RWPE1 (cell line): ENCODE results near the gene TUBGCP6.
A peak's percentile ranks its signal among the peaks of the same experiment; 100 is the strongest.

ENCODE experiments used
- CTCF ChIA-PET: fragments of 350-600 bp; sonication (Branson Sonifier 250); formaldehyde crosslinking; extraction: SDS; loops from one replicate; lab custom pipeline; 2021; lab: Yijun Ruan, JAX
- POLR2A ChIA-PET: fragments of 400-600 bp; formaldehyde crosslinking; extraction: SDS; loops from one replicate; lab custom pipeline; 2020; ENCODE audit warnings: antibody characterized with exemption; ENCODE audit not compliant: low non-redundant PET; lab: Yijun Ruan, JAX
- DNase-seq: peaks from one replicate; pipeline ENCODE4 v3.0.0; 2012; ENCODE audit warnings: low spot score
- H3K27ac ChIP-seq: fragments of 450-650 bp; 2 replicates; pipeline ENCODE4 v1.5.1; 2017
- TF ChIP-seq, protein P1 (sequence below): fragments of 450-650 bp; conservative IDR thresholded peaks from 2 replicates; pipeline ENCODE4 v1.5.1; 2017; ENCODE audit warnings: low read depth, mild to moderate bottlenecking

Gene TUBGCP6

DNA sequence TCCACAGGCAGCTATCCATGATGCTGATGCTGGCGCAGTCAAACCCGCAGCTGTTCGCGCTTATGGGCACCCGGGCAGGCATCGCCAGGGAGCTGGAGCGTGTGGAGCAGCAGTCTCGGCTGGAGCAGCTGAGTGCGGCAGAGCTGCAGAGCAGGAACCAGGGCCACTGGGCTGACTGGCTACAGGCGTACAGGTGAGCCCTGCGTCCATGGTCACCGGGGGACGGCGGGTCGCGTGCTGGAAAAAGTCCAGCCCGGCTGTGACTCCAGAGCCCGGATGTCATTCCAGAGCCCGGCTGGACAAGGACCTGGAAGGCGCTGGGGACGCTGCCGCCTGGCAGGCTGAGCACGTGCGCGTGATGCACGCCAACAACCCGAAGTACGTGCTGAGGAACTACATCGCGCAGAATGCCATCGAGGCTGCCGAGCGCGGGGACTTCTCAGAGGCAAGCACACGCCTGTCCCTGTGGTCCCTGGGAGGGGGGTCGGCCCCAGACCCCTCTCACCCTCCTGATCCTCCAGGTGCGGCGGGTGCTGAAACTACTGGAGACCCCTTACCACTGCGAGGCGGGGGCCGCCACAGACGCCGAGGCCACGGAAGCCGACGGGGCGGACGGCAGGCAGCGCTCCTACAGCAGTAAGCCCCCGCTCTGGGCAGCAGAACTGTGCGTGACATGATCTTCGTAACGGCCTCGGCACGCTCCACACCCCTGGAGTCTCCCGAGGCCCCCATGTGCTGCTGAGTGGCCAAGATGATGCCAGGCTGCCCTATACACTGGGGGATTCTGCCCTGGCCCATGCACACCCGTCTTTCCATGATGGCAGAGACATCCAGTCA is 27.9 kb downstream of the TUBGCP6 start:
- no peak for DNase-seq
- H3K27ac ChIP-seq, result peak overlapping the region; percentile 69
- TF ChIP-seq, protein P1, sequence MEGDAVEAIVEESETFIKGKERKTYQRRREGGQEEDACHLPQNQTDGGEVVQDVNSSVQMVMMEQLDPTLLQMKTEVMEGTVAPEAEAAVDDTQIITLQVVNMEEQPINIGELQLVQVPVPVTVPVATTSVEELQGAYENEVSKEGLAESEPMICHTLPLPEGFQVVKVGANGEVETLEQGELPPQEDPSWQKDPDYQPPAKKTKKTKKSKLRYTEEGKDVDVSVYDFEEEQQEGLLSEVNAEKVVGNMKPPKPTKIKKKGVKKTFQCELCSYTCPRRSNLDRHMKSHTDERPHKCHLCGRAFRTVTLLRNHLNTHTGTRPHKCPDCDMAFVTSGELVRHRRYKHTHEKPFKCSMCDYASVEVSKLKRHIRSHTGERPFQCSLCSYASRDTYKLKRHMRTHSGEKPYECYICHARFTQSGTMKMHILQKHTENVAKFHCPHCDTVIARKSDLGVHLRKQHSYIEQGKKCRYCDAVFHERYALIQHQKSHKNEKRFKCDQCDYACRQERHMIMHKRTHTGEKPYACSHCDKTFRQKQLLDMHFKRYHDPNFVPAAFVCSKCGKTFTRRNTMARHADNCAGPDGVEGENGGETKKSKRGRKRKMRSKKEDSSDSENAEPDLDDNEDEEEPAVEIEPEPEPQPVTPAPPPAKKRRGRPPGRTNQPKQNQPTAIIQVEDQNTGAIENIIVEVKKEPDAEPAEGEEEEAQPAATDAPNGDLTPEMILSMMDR, result no peak
- CTCF ChIA-PET, result no interaction called here
- POLR2A ChIA-PET, result no interaction called here

DNA sequence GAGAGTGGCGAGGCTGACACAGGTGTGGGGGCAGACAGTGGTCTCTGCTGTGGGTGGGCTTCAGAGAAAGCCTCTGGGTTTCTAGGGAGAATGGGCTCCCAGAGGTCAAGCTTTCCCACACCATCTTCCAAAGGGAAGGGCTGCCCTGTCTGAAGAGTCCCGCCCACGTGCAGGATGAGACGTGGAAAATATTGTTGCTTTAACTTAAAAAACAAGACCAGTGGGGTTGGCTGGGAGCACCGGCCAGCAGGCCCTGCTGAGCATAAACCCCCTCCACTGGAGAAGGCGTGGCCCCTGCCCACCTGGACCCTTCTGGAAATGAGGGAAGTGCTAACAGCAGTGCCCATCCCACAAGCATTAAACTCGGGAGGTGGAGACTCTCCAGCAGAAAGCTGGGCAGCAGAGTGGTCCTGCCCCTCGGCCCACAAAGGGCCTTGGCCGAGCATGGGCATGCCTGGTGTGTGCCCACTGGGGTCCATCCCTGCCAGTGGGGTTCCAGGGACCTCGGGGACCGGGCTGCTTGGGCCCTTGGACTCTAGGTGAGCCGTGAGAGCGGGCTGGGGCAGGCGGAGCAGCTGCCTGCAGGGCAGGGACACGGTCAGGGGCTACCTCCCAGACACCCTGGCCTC is 28.7 kb downstream of the TUBGCP6 start:
- ChIA-PET CTCF (no interaction called here), POLR2A (no interaction called here)
- H3K27ac ChIP-seq, result peak overlapping the region; percentile 52
- DNase-seq, result no peak
- TF ChIP-seq, protein P1, result no peak

DNA sequence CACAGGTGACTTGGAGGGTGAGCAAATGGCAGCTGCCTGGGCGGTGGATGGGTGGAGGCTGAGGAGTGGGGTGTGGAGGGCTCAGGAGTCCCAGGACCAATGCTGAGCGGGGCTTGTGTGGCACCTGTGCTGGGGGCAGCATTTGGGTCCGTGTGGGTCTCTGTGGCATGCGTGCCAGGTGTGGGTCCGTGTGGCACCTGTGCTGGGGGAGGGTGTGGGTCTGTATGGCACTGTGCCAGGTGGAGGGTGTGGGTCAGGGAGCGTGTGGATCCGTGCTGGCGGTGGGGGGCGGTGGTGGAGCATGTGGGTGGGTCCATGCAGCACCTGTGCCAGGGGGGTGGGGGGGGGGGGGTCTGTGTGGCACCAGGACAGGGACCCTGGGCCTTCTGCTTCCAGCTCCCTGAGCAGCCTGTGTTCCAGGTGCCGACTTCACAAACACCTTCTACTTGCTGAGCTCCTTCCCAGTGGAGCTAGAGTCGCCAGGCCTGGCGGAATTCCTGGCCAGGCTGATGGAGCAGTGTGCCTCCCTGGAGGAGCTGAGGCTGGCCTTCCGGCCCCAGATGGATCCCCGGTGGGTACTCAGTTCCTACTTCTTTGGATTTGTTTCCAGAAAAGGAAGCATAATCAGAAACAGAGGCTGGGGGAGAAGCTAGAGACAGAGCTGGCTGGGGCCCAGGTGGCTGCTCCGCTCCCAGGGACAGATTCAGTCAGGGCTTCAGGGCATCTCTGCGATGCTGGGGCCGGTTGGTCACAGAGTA is 29.3 kb downstream of the TUBGCP6 start:
- CTCF ChIA-PET, result no interaction called here
- POLR2A ChIA-PET, result no interaction called here
- TF ChIP-seq, protein P1, result no peak
- H3K27ac ChIP-seq, result peak overlapping the region; percentile 52
- DNase-seq, result no peak

DNA sequence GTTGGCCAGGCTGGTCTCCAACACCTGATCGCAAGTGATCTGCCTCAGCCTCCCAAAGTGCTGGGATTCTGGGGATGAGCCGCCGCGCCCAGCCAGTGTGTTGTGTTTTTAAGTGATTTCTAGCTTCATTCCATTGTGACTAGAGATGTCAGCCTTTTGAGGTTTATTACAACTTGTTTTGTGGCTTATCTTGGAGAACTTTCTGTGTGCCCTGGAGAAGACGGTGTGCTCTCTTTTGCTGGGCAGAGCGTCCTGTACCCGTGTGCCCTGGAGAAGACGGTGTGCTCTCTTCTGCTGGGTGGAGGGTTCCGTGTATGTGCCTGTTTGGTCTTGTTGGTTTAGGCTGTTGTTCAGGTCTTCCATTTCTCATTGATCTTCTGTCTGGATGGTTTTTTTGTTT is 31.6 kb downstream of the TUBGCP6 start:
- POLR2A ChIA-PET, result no interaction called here
- DNase-seq, result no peak
- TF ChIP-seq, protein P1, result no peak
- CTCF ChIA-PET, result no interaction called here
- peak overlapping the region; percentile 52 for H3K27ac ChIP-seq

DNA sequence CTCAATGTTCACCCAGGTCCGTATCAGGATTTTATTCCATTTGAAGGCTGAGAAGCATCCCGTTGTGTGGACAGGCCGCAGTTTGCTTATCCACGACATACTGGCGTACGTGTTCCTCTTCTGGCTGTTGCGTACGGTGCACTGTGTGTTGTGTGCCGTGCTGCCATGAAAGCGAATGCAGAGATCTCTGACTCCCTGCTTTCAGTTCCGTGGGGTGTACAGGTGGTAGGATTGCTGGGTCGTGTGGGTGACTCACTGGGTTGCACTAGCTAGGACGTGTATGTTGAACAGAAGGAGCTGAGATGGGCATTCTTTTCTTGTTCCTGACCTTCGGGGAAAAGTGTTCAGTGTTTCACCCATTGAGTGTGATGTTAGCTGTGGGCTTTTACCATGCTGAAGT is 33.7 kb downstream of the TUBGCP6 start:
- H3K27ac ChIP-seq, result peak overlapping the region; percentile 38
- no peak for DNase-seq
- ChIA-PET POLR2A (no interaction called here), CTCF (no interaction called here)
- TF ChIP-seq, protein P1, result no peak

DNA sequence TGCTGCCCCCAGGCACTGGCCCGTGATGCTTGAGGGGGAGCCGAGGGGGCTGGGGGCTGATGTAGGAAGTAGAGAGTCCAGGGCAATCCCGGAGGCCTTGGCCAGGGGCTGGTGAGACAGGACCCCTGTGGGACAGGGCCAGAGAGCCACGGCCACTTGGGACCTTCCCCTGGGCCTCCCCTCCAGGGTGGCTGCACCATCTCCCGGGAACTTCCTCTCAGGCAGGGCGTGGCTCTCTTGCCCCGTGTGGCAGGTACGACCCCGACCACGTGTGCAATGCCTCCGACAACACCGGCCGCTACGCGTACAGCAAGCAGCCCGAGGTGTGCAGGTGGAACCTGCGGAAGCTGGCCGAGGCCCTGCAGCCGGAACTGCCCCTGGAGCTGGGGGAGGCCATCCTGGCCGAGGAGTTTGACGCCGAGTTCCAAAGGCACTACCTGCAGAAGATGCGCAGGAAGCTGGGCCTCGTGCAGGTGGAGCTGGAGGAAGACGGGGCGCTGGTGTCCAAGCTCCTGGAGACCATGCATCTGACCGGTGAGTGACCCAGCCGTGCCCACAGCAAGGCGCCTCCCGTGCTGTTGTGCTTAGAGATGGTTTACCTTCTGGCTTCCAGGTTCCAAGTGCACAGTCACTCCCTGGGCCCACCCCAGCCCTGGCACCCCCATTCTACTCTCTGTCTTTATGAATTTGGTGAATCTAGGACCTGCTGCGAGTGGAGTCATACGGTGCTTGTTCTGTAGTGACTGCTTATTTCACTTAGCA is 34.3 kb downstream of the TUBGCP6 start:
- ChIA-PET POLR2A (no interaction called here), CTCF (no interaction called here)
- H3K27ac ChIP-seq, result peak overlapping the region; percentile 38
- DNase-seq, result no peak
- TF ChIP-seq, protein P1, result no peak
